RWPE1 (cell line): Measurements from ENCODE around the gene NKTR.

ENCODE experiments used
- CTCF ChIA-PET: fragments of 350-600 bp; sonication (Branson Sonifier 250); formaldehyde crosslinking; extraction: SDS; loops from one replicate; lab custom pipeline; 2021; lab: Yijun Ruan, JAX
- POLR2A ChIA-PET: fragments of 400-600 bp; formaldehyde crosslinking; extraction: SDS; loops from one replicate; lab custom pipeline; 2020; ENCODE audit warnings: antibody characterized with exemption; ENCODE audit not compliant: low non-redundant PET; lab: Yijun Ruan, JAX
- DNase-seq: peaks from one replicate; pipeline ENCODE4 v3.0.0; 2012; ENCODE audit warnings: low spot score
- H3K27ac ChIP-seq: fragments of 450-650 bp; 2 replicates; pipeline ENCODE4 v1.5.1; 2017
- CTCF ChIP-seq: fragments of 450-650 bp; conservative IDR thresholded peaks from 2 replicates; pipeline ENCODE4 v1.5.1; 2017; ENCODE audit warnings: low read depth, mild to moderate bottlenecking

The NKTR gene

GRCh38 chr3:42689421-42690014 is 89.0 kb downstream of the NKTR start:
- no peak for DNase-seq
- POLR2A ChIA-PET: no interaction called here
- no peak for TF ChIP-seq CTCF
- H3K27ac ChIP-seq: no peak overlapping the region
- CTCF ChIA-PET: no interaction called here

DNA sequence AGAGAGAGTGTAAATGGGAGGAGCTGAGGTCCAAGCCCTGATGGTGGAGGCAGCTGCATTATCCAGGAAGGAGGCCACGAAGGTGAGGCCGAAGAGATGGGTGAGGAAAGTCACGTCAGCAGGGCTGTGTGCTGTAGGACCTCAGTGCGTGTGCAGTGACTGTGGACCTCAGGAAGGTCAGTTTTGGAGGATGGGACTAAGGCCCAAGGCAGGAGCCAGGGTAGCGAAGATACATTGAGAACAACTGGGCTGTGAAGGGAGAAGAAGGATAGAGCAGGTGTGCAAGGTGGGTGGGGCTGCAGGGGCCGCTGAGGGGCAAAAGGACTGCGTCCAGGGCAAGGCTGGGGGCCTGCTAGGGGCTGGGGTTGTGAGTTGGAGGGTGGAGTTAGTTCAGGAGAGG is 89.7 kb downstream of the NKTR start:
- DNase-seq: no peak
- TF ChIP-seq CTCF: no peak
- CTCF ChIA-PET: no interaction called here
- no peak overlapping the region for H3K27ac ChIP-seq
- POLR2A ChIA-PET: no interaction called here

- ChIA-PET POLR2A (no interaction called here), CTCF (no interaction called here)
- TF ChIP-seq CTCF: no peak
- no peak for DNase-seq
- H3K27ac ChIP-seq: no peak overlapping the region
These were observed 90.5 kb downstream of the NKTR start for GRCh38 chr3:42690766-42691680.

GRCh38 chr3:42691816-42692666 is 91.6 kb downstream of the NKTR start:
- CTCF ChIA-PET: no interaction called here

GRCh38 chr3:42692667-42693529 is 92.4 kb downstream of the NKTR start:
- no peak overlapping the region for H3K27ac ChIP-seq
- POLR2A ChIA-PET: no interaction called here
- CTCF ChIA-PET: no interaction called here
- no peak for TF ChIP-seq CTCF
- DNase-seq: no peak

More at GRCh38 chr3:42691816-42692666, 91.6 kb downstream of the NKTR start:
- H3K27ac ChIP-seq: no peak overlapping the region
- POLR2A ChIA-PET: no interaction called here
- TF ChIP-seq CTCF: no peak
- no peak for DNase-seq
